Memory B cell (primary cell): Measurements from ENCODE around the gene ZSCAN5A.
A peak's percentile ranks its signal among the peaks of the same experiment; 100 is the strongest.
"Not testable (repeated sequence)": the region's sequence is repeated elsewhere in the genome, so short reads cannot be mapped to it uniquely, and the experiment has no call there.

Source experiments
- ATAC-seq: fragments of 150-1000 bp; cut with Tn5 transposase; 2 replicates; pipeline ENCODE4 v1.10.0; 2021; ENCODE audit warnings: low read depth, mild to moderate bottlenecking, moderate library complexity
- DNase-seq, 2 donors: peaks; one replicate each; pipeline ENCODE4 v3.0.0; 2022; ENCODE audit warnings: low spot score in 2 of 2
- H3K27ac Mint-ChIP-seq: one replicate; pipeline ENCODE4 v1.8.0; 2022; ENCODE audit warnings: mild to moderate bottlenecking, moderate library complexity, mixed read lengths
- H3K27me3 Mint-ChIP-seq: one replicate; pipeline ENCODE4 v1.8.0; 2022; ENCODE audit warnings: mixed read lengths
- H3K36me3 Mint-ChIP-seq: one replicate; pipeline ENCODE4 v1.8.0; 2022; ENCODE audit warnings: mild to moderate bottlenecking, mixed read lengths
- H3K4me1 Mint-ChIP-seq: one replicate; pipeline ENCODE4 v1.8.0; 2022; ENCODE audit warnings: mixed read lengths
- H3K4me3 Mint-ChIP-seq: one replicate; pipeline ENCODE4 v1.8.0; 2022; ENCODE audit warnings: mild to moderate bottlenecking, moderate library complexity, mixed read lengths
- H3K9me3 Mint-ChIP-seq: one replicate; pipeline ENCODE4 v1.8.0; 2022; ENCODE audit warnings: mixed read lengths

The ZSCAN5A gene

DNA sequence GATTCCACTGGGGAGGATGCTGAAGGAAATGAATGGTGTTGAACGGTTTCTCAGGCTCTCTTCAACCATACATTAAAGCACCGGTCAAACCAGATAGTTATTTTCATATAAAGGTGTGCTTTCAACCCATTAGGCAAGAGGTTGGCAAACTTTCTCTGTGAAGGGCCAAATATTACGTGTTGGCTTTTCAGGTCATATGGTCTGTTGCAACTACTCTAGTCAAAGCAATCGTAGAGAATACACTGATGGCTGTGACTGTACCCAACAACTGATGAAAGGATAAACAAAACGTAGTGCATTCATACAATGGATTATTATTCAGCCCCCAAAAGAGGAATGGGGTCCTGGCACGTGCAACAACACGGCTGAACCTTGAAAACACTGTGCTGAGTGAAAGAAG, 5.8 kb downstream of the ZSCAN5A start:
- H3K4me1 Mint-ChIP-seq, result peaks cover 7% of the 10 kb centered on the region
- H3K4me3 Mint-ChIP-seq, result no peak overlapping the region
- no peak overlapping the region for H3K27ac Mint-ChIP-seq
- H3K9me3 Mint-ChIP-seq, result no peaks in the 10 kb centered on the region
- DNase-seq (no peak), ATAC-seq (no peak)
- H3K27me3 Mint-ChIP-seq, result no peaks in the 10 kb centered on the region
- peaks cover 32% of the 10 kb centered on the region for H3K36me3 Mint-ChIP-seq

GRCh38 chr19:56307062-56307461, 7.6 kb downstream of the ZSCAN5A start:
- not testable (repeated sequence) for DNase-seq, ATAC-seq, H3K27me3 Mint-ChIP-seq, H3K4me3 Mint-ChIP-seq, H3K4me1 Mint-ChIP-seq, H3K27ac Mint-ChIP-seq, H3K9me3 Mint-ChIP-seq
- H3K36me3 Mint-ChIP-seq, result peaks cover 38% of the 10 kb centered on the region

GRCh38 chr19:56306016-56306415, 8.6 kb downstream of the ZSCAN5A start:
- no peak overlapping the region for H3K27ac Mint-ChIP-seq
- peaks cover 9% of the 10 kb centered on the region for H3K4me1 Mint-ChIP-seq
- H3K4me3 Mint-ChIP-seq, result no peak overlapping the region
- DNase-seq, result no peak
- H3K9me3 Mint-ChIP-seq, result no peaks in the 10 kb centered on the region
- no peaks in the 10 kb centered on the region for H3K27me3 Mint-ChIP-seq
- no peak for ATAC-seq
- H3K36me3 Mint-ChIP-seq, result peaks cover 41% of the 10 kb centered on the region

DNA sequence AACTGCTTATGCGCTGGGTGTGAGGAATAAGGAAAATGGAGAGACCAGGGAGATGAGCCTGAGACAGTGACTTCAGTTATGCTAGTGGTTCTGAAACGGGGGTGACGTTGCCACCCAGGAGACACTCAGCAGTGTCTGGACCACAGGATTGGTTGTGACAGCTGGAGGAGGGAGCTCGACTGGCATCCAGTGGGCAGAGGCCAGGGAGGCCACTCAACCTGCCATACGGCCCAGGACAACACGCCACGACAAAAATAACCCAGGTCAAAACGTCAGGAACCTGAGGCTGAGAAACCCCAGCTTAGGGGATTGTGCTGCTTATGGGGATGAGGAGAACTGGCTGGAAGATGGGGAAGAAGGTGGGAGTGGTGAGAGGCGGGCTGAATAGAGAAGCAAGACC, 10.4 kb downstream of the ZSCAN5A start:
- no peak for DNase-seq
- Mint-ChIP-seq H3K27ac (peak overlapping the region; percentile 22), H3K4me1 (peaks cover 9% of the 10 kb centered on the region), H3K4me3 (no peak overlapping the region), H3K27me3 (no peaks in the 10 kb centered on the region), H3K36me3 (peaks cover 43% of the 10 kb centered on the region), H3K9me3 (no peaks in the 10 kb centered on the region)
- ATAC-seq, result no peak

DNA sequence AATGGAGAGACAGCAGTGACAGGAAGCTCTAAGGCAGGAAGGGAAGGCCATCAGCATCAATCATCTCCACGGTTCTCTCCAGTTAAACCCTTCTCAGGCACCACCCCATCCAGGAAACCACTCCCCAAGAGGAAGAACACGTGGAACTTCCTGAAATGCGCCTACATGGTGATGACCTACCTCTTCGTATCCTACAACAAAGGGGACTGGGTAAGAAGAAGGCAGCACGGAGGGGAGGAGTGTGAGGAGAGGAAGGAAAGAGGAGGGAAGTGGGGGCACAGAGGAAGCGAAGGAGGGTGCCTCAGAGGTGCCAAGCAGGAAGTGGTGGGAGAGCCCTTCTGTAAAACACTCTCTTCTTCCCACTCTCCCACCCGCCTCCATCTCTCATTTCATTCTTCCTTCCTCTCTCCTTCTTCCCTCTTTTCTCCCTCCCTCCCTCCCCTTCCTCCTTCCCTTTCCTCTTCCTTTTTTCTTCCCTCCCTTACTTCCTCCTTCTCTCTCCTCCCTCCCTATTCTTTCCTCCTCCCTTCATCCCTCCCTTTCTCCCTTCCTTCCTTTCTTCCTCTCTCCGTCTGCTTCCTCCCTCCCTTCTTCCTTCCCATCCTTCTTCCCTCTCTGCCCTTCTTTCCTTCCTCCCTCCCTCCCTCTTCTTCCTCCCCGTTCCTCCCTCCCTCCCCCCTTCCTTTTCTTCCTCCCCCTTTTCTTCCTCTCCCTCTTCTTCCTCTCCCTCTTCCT, 12.6 kb downstream of the ZSCAN5A start:
- Mint-ChIP-seq H3K9me3 (no peaks in the 10 kb centered on the region), H3K4me1 (peaks cover 9% of the 10 kb centered on the region), H3K27ac (no peak overlapping the region), H3K27me3 (no peaks in the 10 kb centered on the region), H3K4me3 (no peak overlapping the region), H3K36me3 (peaks cover 44% of the 10 kb centered on the region)
- ATAC-seq (no peak), DNase-seq (no peak)

- no peak overlapping the region for H3K27ac Mint-ChIP-seq
- H3K4me3 Mint-ChIP-seq, result no peak overlapping the region
- H3K27me3 Mint-ChIP-seq, result no peaks in the 10 kb centered on the region
- ATAC-seq (no peak), DNase-seq (no peak)
- no peaks in the 10 kb centered on the region for H3K9me3 Mint-ChIP-seq
- H3K4me1 Mint-ChIP-seq, result peaks cover 9% of the 10 kb centered on the region
- H3K36me3 Mint-ChIP-seq, result peaks cover 46% of the 10 kb centered on the region
Observed at GRCh38 chr19:56301155-56301554, 13.5 kb downstream of the ZSCAN5A start.

DNA sequence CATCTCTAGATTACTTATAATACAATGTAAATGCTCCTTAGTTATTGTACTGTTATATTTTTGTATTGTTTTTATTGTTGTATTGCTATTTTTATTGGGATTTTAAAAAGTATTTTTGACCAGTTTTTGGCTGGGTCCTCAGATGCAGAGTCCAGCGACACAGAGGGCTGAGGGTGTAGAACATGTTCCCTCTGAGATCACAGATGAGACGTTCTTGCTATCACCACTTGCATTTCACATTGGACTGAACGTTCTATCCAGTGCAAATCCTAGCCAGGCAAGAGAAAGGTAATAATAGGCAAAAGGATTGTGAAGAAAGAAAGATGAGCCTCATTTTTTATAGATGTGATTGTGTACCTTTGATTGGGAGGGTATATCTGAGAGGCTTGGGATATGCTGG, 15.0 kb downstream of the ZSCAN5A start:
- H3K36me3 Mint-ChIP-seq, result peaks cover 46% of the 10 kb centered on the region
- no peaks in the 10 kb centered on the region for H3K9me3 Mint-ChIP-seq
- H3K27me3 Mint-ChIP-seq, result no peaks in the 10 kb centered on the region
- no peak for DNase-seq
- ATAC-seq, result no peak
- H3K4me1 Mint-ChIP-seq, result peaks cover 9% of the 10 kb centered on the region
- H3K27ac Mint-ChIP-seq, result no peak overlapping the region
- H3K4me3 Mint-ChIP-seq, result no peak overlapping the region

- Mint-ChIP-seq H3K27me3 (no peaks in the 10 kb centered on the region), H3K9me3 (no peaks in the 10 kb centered on the region), H3K4me1 (peaks cover 6% of the 10 kb centered on the region), H3K36me3 (peaks cover 41% of the 10 kb centered on the region), H3K4me3 (no peak overlapping the region), H3K27ac (no peak overlapping the region)
- ATAC-seq (no peak), DNase-seq (no peak)
Observed at GRCh38 chr19:56297010-56297409, 17.6 kb downstream of the ZSCAN5A start.

- Mint-ChIP-seq H3K27me3 (no peaks in the 10 kb centered on the region), H3K4me3 (no peak overlapping the region), H3K36me3 (peaks cover 36% of the 10 kb centered on the region), H3K27ac (no peak overlapping the region), H3K4me1 (no peaks in the 10 kb centered on the region), H3K9me3 (no peaks in the 10 kb centered on the region)
- DNase-seq, result no peak
- no peak for ATAC-seq
Observed at GRCh38 chr19:56295531-56296455, 18.8 kb downstream of the ZSCAN5A start.

DNA sequence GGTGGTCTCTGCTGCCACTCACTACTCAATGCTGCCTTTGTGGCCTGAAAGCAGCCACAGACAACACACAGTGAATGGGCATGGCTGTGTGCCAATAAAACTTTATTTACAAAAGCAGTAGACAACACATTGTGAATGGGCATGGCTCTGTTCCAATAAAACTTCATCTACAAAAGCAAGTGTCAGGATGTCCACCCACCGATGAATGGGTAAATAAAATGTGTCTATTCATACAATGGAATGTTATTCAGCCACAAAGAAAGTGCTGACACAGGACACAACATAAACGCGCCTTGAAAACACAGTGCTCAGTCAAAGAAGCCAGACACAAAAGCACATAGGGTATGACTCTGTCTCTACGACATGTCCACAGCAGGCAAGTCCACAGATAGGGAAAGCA, 20.1 kb downstream of the ZSCAN5A start:
- DNase-seq (no peak), ATAC-seq (no peak)
- H3K4me3 Mint-ChIP-seq, result no peak overlapping the region
- H3K27me3 Mint-ChIP-seq, result no peaks in the 10 kb centered on the region
- no peak overlapping the region for H3K27ac Mint-ChIP-seq
- no peaks in the 10 kb centered on the region for H3K9me3 Mint-ChIP-seq
- peaks cover 38% of the 10 kb centered on the region for H3K36me3 Mint-ChIP-seq
- H3K4me1 Mint-ChIP-seq, result no peaks in the 10 kb centered on the region

- ATAC-seq (no peak), DNase-seq (no peak)
- Mint-ChIP-seq H3K36me3 (peaks cover 34% of the 10 kb centered on the region), H3K9me3 (no peaks in the 10 kb centered on the region), H3K4me1 (no peaks in the 10 kb centered on the region), H3K4me3 (no peak overlapping the region), H3K27ac (no peak overlapping the region), H3K27me3 (no peaks in the 10 kb centered on the region)
Observed at GRCh38 chr19:56291867-56292266, 22.8 kb downstream of the ZSCAN5A start.

GRCh38 chr19:56290104-56290503, 24.5 kb downstream of the ZSCAN5A start:
- ATAC-seq (no peak), DNase-seq (no peak)
- H3K27ac Mint-ChIP-seq, result no peak overlapping the region
- H3K4me3 Mint-ChIP-seq, result no peak overlapping the region
- H3K9me3 Mint-ChIP-seq, result no peaks in the 10 kb centered on the region
- H3K27me3 Mint-ChIP-seq, result no peaks in the 10 kb centered on the region
- H3K4me1 Mint-ChIP-seq, result no peaks in the 10 kb centered on the region
- H3K36me3 Mint-ChIP-seq, result peaks cover 24% of the 10 kb centered on the region

GRCh38 chr19:56284746-56285145, 29.9 kb downstream of the ZSCAN5A start:
- DNase-seq (no peak), ATAC-seq (no peak)
- Mint-ChIP-seq H3K4me3 (no peak overlapping the region), H3K36me3 (peaks cover 7% of the 10 kb centered on the region), H3K9me3 (no peaks in the 10 kb centered on the region), H3K27me3 (no peaks in the 10 kb centered on the region), H3K4me1 (no peaks in the 10 kb centered on the region), H3K27ac (no peak overlapping the region)

GRCh38 chr19:56282809-56283208, 31.8 kb downstream of the ZSCAN5A start:
- DNase-seq, result no peak
- ATAC-seq, result no peak
- peaks cover 4% of the 10 kb centered on the region for H3K36me3 Mint-ChIP-seq
- no peaks in the 10 kb centered on the region for H3K4me1 Mint-ChIP-seq
- H3K27me3 Mint-ChIP-seq, result no peaks in the 10 kb centered on the region
- H3K27ac Mint-ChIP-seq, result no peak overlapping the region
- H3K4me3 Mint-ChIP-seq, result no peak overlapping the region
- H3K9me3 Mint-ChIP-seq, result peaks cover 1% of the 10 kb centered on the region
